SU-DHL-6 (cell line): ENCODE data around the gene ZNF155.
A peak's percentile ranks its signal among the peaks of the same experiment; 100 is the strongest.

Experiments
- H2AFZ ChIP-seq: fragments of 200-600 bp; sonication (generic); 2 replicates; pipeline ENCODE4 v1.6.1; 2014; ENCODE audit warnings: low read depth, mild to moderate bottlenecking, moderate library complexity, mixed read lengths, antibody characterized with exemption, low read length; ENCODE audit not compliant: severe bottlenecking
- H3F3A ChIP-seq: fragments of 200-600 bp; shearing (Covaris generic); 2 replicates; pipeline ENCODE4 v1.6.0; 2016; ENCODE audit warnings: antibody characterized with exemption, mild to moderate bottlenecking; ENCODE audit not compliant: insufficient read depth
- H3K27ac ChIP-seq: fragments of 200-600 bp; sonication (generic); 2 replicates; pipeline ENCODE4 v1.5.1; 2016; ENCODE audit warnings: low read depth, mild to moderate bottlenecking, low read length, moderate library complexity, mixed read lengths
- H3K27me3 ChIP-seq: fragments of 200-600 bp; sonication (generic), shearing (Covaris generic); 2 replicates; pipeline ENCODE4 v1.6.0; 2014; ENCODE audit warnings: mild to moderate bottlenecking, low read length
- H3K36me3 ChIP-seq: fragments of 200-600 bp; sonication (generic); 2 replicates; pipeline ENCODE4 v1.6.1; 2014; ENCODE audit warnings: mild to moderate bottlenecking, low read length, mixed read lengths
- H3K4me2 ChIP-seq: fragments of 300-600, 200-600 bp; shearing (Covaris generic), sonication (generic); 2 replicates; pipeline ENCODE4 v1.6.0; 2014; ENCODE audit warnings: low read length, low read depth, mild to moderate bottlenecking; ENCODE audit not compliant: poor library complexity, severe bottlenecking
- H3K4me3 ChIP-seq: fragments of 200-600 bp; sonication (generic); 2 replicates; pipeline ENCODE4 v1.5.1; 2014; ENCODE audit warnings: antibody characterized with exemption, low read length, mild to moderate bottlenecking, mixed read lengths; ENCODE audit not compliant: insufficient read depth, poor library complexity, severe bottlenecking
- H3K79me2 ChIP-seq: fragments of 200-600 bp; sonication (generic); 2 replicates; pipeline ENCODE4 v1.6.1; 2014; ENCODE audit warnings: mild to moderate bottlenecking, low read length, moderate library complexity; ENCODE audit not compliant: insufficient read depth
- H3K9ac ChIP-seq: fragments of 200-600 bp; sonication (generic); 2 replicates; pipeline ENCODE4 v1.7.0; 2014; ENCODE audit warnings: mild to moderate bottlenecking, low read length
- H3K9me2 ChIP-seq: fragments of 200-600 bp; sonication (generic); replicated peaks from 2 replicates; pipeline ENCODE4 v1.6.1; 2014; ENCODE audit warnings: low read length; ENCODE audit not compliant: insufficient read depth
- H3K9me3 ChIP-seq: fragments of 200-600 bp; sonication (generic); 2 replicates; pipeline ENCODE4 v1.6.1; 2014; ENCODE audit warnings: low read length, mixed read lengths; ENCODE audit not compliant: insufficient read depth
- H4K20me1 ChIP-seq: fragments of 200-600 bp; sonication (generic); 2 replicates; pipeline ENCODE4 v1.6.1; 2014; ENCODE audit warnings: low read depth, mild to moderate bottlenecking, antibody characterized with exemption, low read length, moderate library complexity, mixed read lengths
- EZH2phosphoT487 ChIP-seq: fragments of 200-600 bp; sonication (generic), shearing (Covaris generic); conservative IDR thresholded peaks from 2 replicates; pipeline ENCODE4 v1.6.1; 2018; ENCODE audit warnings: mild to moderate bottlenecking, antibody characterized with exemption, low read length, moderate library complexity, mixed read lengths
- TF ChIP-seq, protein P1 (sequence below): fragments of 200-600 bp; sonication (generic); IDR thresholded peaks from one replicate; pipeline ENCODE4 v1.5.1; 2017; ENCODE audit warnings: antibody characterized with exemption, mild to moderate bottlenecking, low read length, moderate library complexity; ENCODE audit not compliant: insufficient read depth, poor library complexity, severe bottlenecking

ZNF155 gene

DNA sequence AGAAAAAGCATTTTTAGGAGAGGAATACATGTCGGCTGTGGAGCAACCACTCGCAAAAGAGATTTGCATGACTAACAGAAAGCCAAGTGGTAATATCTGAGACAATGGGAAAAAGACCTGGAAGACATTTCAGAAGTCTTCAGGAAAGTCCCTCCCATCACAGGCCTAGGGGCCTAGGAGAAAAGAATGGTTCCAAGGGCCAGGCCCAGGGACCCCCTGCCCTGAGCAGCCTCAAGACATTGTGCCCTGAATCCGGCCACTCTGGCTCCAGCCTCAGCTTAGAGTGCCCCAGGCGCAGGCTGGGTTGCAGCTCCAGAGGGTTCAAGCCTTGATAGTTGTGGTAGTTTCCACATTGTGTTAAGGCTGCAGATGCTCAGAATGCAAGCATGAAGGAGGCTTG is 23.6 kb upstream of the ZNF155 start:
- Histone ChIP-seq H2AFZ (no peak overlapping the region), H3F3A (no peaks in the 10 kb centered on the region), H3K4me2 (no peak overlapping the region), H3K79me2 (no peaks in the 10 kb centered on the region), H3K9ac (no peak overlapping the region), H3K27ac (no peak overlapping the region), H3K27me3 (no peaks in the 10 kb centered on the region), H3K9me2 (no peaks in the 10 kb centered on the region), H4K20me1 (no peaks in the 10 kb centered on the region), H3K9me3 (peaks cover 6% of the 10 kb centered on the region; the same call in 1 of the 2 replicates), H3K4me3 (no peak overlapping the region), H3K36me3 (no peaks in the 10 kb centered on the region)
- TF ChIP-seq EZH2phosphoT487, result no peak
- TF ChIP-seq, protein P1, sequence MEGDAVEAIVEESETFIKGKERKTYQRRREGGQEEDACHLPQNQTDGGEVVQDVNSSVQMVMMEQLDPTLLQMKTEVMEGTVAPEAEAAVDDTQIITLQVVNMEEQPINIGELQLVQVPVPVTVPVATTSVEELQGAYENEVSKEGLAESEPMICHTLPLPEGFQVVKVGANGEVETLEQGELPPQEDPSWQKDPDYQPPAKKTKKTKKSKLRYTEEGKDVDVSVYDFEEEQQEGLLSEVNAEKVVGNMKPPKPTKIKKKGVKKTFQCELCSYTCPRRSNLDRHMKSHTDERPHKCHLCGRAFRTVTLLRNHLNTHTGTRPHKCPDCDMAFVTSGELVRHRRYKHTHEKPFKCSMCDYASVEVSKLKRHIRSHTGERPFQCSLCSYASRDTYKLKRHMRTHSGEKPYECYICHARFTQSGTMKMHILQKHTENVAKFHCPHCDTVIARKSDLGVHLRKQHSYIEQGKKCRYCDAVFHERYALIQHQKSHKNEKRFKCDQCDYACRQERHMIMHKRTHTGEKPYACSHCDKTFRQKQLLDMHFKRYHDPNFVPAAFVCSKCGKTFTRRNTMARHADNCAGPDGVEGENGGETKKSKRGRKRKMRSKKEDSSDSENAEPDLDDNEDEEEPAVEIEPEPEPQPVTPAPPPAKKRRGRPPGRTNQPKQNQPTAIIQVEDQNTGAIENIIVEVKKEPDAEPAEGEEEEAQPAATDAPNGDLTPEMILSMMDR, result no peak

DNA sequence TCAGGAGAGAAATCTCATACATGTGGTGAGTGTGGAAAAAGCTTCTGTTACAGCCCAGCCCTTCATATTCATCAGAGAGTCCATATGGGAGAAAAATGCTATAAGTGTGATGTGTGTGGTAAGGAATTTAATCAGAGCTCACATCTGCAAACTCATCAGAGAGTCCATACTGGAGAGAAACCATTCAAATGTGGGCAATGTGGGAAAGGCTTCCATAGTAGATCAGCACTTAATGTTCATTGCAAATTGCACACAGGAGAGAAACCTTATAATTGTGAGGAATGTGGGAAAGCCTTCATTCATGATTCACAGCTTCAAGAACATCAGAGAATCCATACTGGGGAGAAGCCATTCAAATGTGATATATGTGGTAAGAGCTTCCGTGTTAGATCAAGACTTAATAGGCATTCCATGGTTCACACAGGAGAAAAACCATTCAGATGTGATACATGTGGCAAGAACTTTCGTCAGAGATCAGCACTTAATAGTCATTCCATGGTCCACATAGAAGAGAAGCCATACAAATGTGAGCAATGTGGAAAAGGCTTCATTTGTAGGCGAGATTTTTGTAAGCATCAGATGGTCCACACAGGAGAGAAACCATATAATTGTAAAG is 17.8 kb upstream of the ZNF155 start:
- Histone ChIP-seq H3K4me2 (no peak overlapping the region), H3K9ac (no peak overlapping the region), H3K9me2 (no peaks in the 10 kb centered on the region), H4K20me1 (no peaks in the 10 kb centered on the region), H3K36me3 (no peaks in the 10 kb centered on the region), H2AFZ (no peak overlapping the region), H3K79me2 (no peaks in the 10 kb centered on the region), H3K9me3 (peaks cover 12% of the 10 kb centered on the region; the same call in 1 of the 2 replicates), H3K27me3 (no peaks in the 10 kb centered on the region), H3K27ac (no peak overlapping the region), H3K4me3 (no peak overlapping the region), H3F3A (no peaks in the 10 kb centered on the region)
- TF ChIP-seq, protein P1, result no peak
- TF ChIP-seq EZH2phosphoT487, result no peak

DNA sequence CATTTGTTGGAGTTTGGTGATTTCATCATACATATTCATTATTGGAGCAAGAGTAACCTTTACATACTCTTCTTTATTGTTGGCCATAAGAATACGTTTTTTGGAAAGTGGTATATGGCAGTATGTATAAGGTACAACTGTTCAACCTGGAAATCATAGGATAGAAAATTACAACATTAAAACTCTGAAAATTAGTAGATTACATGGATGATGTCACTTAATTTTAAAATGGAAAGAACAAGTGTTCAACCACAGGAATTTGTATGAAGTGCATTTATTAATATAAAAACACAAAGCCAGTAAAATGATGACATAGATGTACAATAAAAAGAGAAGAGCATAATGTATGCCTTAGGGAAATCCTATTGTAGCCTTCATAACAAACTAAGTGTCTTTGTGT is 7.3 kb upstream of the ZNF155 start:
- no peaks in the 10 kb centered on the region for H3K27me3 ChIP-seq
- no peaks in the 10 kb centered on the region for H3F3A ChIP-seq
- H3K4me2 ChIP-seq, result no peak overlapping the region
- no peaks in the 10 kb centered on the region for H4K20me1 ChIP-seq
- no peaks in the 10 kb centered on the region for H3K79me2 ChIP-seq
- H3K9me3 ChIP-seq, result no peaks in the 10 kb centered on the region
- no peak overlapping the region for H3K27ac ChIP-seq
- no peaks in the 10 kb centered on the region for H3K9me2 ChIP-seq
- no peaks in the 10 kb centered on the region for H3K36me3 ChIP-seq
- H3K4me3 ChIP-seq, result no peak overlapping the region
- TF ChIP-seq, protein P1, result no peak
- no peak for TF ChIP-seq EZH2phosphoT487
- H2AFZ ChIP-seq, result no peak overlapping the region
- H3K9ac ChIP-seq, result no peak overlapping the region

DNA sequence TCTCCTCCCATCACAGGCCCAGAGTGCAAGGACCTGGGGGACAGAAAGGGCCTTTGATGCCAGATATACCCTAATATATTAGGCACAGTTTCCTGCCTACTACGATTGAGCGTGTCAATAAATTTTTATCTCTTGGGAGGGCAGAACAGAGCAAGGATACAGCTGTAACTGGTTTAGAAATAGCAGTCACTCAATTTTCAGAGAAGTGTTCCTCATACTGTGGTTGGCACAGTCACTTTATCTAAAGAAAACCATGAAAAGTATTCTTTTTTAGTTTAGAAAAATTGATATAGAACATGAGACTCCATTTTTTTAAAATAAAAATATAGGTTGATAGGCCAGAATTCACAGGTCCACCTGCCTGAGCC is 460 bp upstream of the ZNF155 start:
- H3F3A ChIP-seq, result no peaks in the 10 kb centered on the region
- H3K4me2 ChIP-seq, result peak overlapping the region; percentile 47
- TF ChIP-seq, protein P1, result no peak
- TF ChIP-seq EZH2phosphoT487, result no peak
- H3K36me3 ChIP-seq, result no peaks in the 10 kb centered on the region
- peak overlapping the region; percentile 60 for H3K4me3 ChIP-seq
- 0 out of 2 replicates have a peak overlapping the region, but pooled peaks have one; percentile 42 for H3K9ac ChIP-seq
- H4K20me1 ChIP-seq, result no peaks in the 10 kb centered on the region
- no peak overlapping the region for H3K27ac ChIP-seq
- no peaks in the 10 kb centered on the region for H3K9me2 ChIP-seq
- H3K27me3 ChIP-seq, result no peaks in the 10 kb centered on the region
- H2AFZ ChIP-seq, result peak overlapping the region; percentile 43
- no peaks in the 10 kb centered on the region for H3K9me3 ChIP-seq
- H3K79me2 ChIP-seq, result no peaks in the 10 kb centered on the region; the same call in 1 of the 2 replicates
